Heart right ventricle (tissue), 16 donors: ENCODE results near the gene GIMAP5. TPM values are rescaled to one million over a fixed set of nuclear protein-coding genes. Genes with fewer than 3 reads are reported as not detected.

Experiments used
- ATAC-seq, 8 donors: fragments of 200-7000 bp; cut with Tn5 transposase; one replicate each; pipeline ENCODE4 v1.9.1; 2020; ENCODE audit warnings: mild to moderate bottlenecking in 8 of 8, moderate library complexity in 8 of 8, moderate number of reproducible peaks in 1 of 8
- DNase-seq, 2 donors: peaks; one replicate each; pipeline ENCODE4 v3.0.0-alpha.2; 2020
- H3K27ac ChIP-seq, 10 donors: fragments of 200-600 bp; sonication (generic) in 2 of 10; one replicate each; pipeline versions ENCODE4 v1.5.0 to v1.8.0; 2020 to 2022; ENCODE audit warnings: mild to moderate bottlenecking in 3 of 10
- H3K27me3 ChIP-seq, 7 donors: fragments of 200-600 bp; one replicate each; pipeline ENCODE4 v1.8.0; 2021 to 2022; ENCODE audit warnings: mild to moderate bottlenecking in 2 of 7
- H3K36me3 ChIP-seq, 9 donors: fragments of 200-600 bp; sonication (generic) in 1 of 9; one replicate each; pipeline versions ENCODE4 v1.5.0 to v1.8.0; 2020 to 2022; ENCODE audit warnings: mild to moderate bottlenecking in 2 of 9
- H3K4me1 ChIP-seq, 9 donors: fragments of 200-600 bp; sonication (generic) in 1 of 9; one replicate each; pipeline versions ENCODE4 v1.5.0 to v1.8.0; 2020 to 2022; ENCODE audit warnings: mild to moderate bottlenecking in 4 of 9
- H3K4me3 ChIP-seq, 10 donors: fragments of 200-600 bp; sonication (generic) in 2 of 10; one replicate each; pipeline versions ENCODE4 v1.5.0 to v1.8.0; 2020 to 2022; ENCODE audit warnings: mild to moderate bottlenecking in 7 of 10, moderate library complexity in 2 of 10
- H3K9me3 ChIP-seq, 11 donors: fragments of 200-600 bp in 10 of 11; sonication (generic) in 2 of 11; one replicate each; pipeline versions ENCODE4 v1.5.0 to v1.8.0; 2013 to 2022; ENCODE audit warnings: mild to moderate bottlenecking in 2 of 11, control low read depth in 1 of 11, moderate library complexity in 1 of 11
- WGBS, 2 donors: extraction: QIAGEN DNeasy Blood & Tissue Kit; methylation state at CpG; one replicate each; pipeline ENCODE4 v1.1.7; 2013; ENCODE audit warnings: inconsistent platforms in 1 of 2; 5-methylcytosine and 5-hydroxymethylcytosine counted together
- intact Hi-C, 10 donors: fragments of 100-400 bp; cut with DNase I; formaldehyde crosslinking; loops; one replicate each; pipeline versions ENCODE4 v1.11.1 to v1.14.2; 2022
- polyA plus RNA-seq, 2 donors: library from polyadenylated mRNA; stranded (reverse); fragments of 200-250 nt; gene quantifications; one replicate each; pipeline ENCODE4 v1.2.3, GENCODE V29; 2013
- total RNA-seq, 10 donors: library from RNA; stranded (reverse); fragmentation: NEBNext Ultra II Directional in 3 of 10; extraction: Animal tissue kit (Norgen Biotek cat#: 25700) in 3 of 10; gene quantifications; one replicate each; pipeline versions ENCODE4 v1.2.1 to v1.2.4, GENCODE V29; 2021 to 2023
- TF ChIP-seq, protein P1 (sequence below), 9 donors: fragments of 200-600 bp; sonication (generic) in 2 of 9; IDR thresholded peaks; one replicate each; pipeline versions ENCODE4 v1.5.0 to v1.8.0; 2021 to 2022; ENCODE audit warnings: antibody characterized with exemption in 9 of 9, mild to moderate bottlenecking in 5 of 9, moderate library complexity in 1 of 9
- donor health status: Arrhythmogenic right ventricular cardiomyopathy.
- donor health status: ischemic (EF 13 %, LVEDD 7.1; RV severe dilation, severe dysfunction).
- donor health status: healthy with polysubstance abuse.
- donor health status: DM: no; HTN: yes; CAD: no.
- donor health status: DM: no; HTN: no; CAD: no.
- donor health status: ischemic (EF 25% LVEDD 6.9; RV normal size, moderate dysfunction).
- donor health status: ischemic (EF 25% LVEDD 5.7; RV mildly dilated, moderate dysfunction).
- donor health status: healthy.
- donor health status: DM: yes; HTN: yes; CAD: no.
- donor health status: Ischemic cardiomyopathy.
- donor health status: ischemic (EF 35%, LVEDD 5.7; RV mildly dilated, moderate dysfunction).
- donor health status: nonischemic (EF 11% LVEDD 7.7; RV severe dilation, severe dysfunction).
- donor health status: DM: yes; HTN: yes; CAD: no.
- donor health status: PGD.
- donor health status: ischemic (EF 29% LVEDD 5.4; RV normal size, mild dysfunction).
- donor health status: nonischemic (EF 23%, LVEDD 6.1; RV moderate dilation, normal function).

GIMAP5 gene
- total and polyA plus RNA-seq, 12 donors = 6.5 to 35.0 (median 14.1) TPM

- intact Hi-C loops = no loop called here
- H3K9me3 ChIP-seq = peaks cover 0 to 32% (median 10%) of the 10 kb centered on the region in 11 donors
- no peaks in the 10 kb centered on the region for H3K27me3 ChIP-seq
- peaks cover 0 to 12% (median 0%) of the 10 kb centered on the region in 9 donors for H3K36me3 ChIP-seq
- H3K4me1 ChIP-seq = peaks cover 0 to 6% (median 2%) of the 10 kb centered on the region in 9 donors
- TF ChIP-seq, protein P1, sequence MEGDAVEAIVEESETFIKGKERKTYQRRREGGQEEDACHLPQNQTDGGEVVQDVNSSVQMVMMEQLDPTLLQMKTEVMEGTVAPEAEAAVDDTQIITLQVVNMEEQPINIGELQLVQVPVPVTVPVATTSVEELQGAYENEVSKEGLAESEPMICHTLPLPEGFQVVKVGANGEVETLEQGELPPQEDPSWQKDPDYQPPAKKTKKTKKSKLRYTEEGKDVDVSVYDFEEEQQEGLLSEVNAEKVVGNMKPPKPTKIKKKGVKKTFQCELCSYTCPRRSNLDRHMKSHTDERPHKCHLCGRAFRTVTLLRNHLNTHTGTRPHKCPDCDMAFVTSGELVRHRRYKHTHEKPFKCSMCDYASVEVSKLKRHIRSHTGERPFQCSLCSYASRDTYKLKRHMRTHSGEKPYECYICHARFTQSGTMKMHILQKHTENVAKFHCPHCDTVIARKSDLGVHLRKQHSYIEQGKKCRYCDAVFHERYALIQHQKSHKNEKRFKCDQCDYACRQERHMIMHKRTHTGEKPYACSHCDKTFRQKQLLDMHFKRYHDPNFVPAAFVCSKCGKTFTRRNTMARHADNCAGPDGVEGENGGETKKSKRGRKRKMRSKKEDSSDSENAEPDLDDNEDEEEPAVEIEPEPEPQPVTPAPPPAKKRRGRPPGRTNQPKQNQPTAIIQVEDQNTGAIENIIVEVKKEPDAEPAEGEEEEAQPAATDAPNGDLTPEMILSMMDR (IDR thresholded peaks at IDR 0.05) = no peak
- DNase-seq = no peak
- no peak overlapping the region for H3K27ac ChIP-seq
- H3K4me3 ChIP-seq = no peak overlapping the region
- no peak for ATAC-seq
These were observed 8.6 kb upstream of the GIMAP5 start for GRCh38 chr7:150728609-150729008.

- Histone ChIP-seq H3K36me3 (no peaks in the 10 kb centered on the region), H3K27me3 (no peaks in the 10 kb centered on the region), H3K9me3 (peaks cover 0 to 21% (median 10%) of the 10 kb centered on the region in 11 donors), H3K27ac (peak overlapping the region in 1 of 10 donors; percentile 21), H3K4me3 (no peak overlapping the region), H3K4me1 (peaks cover 0 to 11% (median 7%) of the 10 kb centered on the region in 9 donors)
- DNase-seq (no peak), ATAC-seq (no peak)
- TF ChIP-seq, protein P1 (IDR thresholded peaks at IDR 0.05) = no peak
- intact Hi-C loops = loop anchor here in 1 of 10 donors (10.0 kb wide), 1 partner anchor 47 kb away; the partner anchor contains the start of gene GIMAP2
- 75 to 85% methylated on average over 1 of the region's 1 CpG for WGBS, 2 donors
These were observed 5.3 kb upstream of the GIMAP5 start for GRCh38 chr7:150731916-150732315.

DNA sequence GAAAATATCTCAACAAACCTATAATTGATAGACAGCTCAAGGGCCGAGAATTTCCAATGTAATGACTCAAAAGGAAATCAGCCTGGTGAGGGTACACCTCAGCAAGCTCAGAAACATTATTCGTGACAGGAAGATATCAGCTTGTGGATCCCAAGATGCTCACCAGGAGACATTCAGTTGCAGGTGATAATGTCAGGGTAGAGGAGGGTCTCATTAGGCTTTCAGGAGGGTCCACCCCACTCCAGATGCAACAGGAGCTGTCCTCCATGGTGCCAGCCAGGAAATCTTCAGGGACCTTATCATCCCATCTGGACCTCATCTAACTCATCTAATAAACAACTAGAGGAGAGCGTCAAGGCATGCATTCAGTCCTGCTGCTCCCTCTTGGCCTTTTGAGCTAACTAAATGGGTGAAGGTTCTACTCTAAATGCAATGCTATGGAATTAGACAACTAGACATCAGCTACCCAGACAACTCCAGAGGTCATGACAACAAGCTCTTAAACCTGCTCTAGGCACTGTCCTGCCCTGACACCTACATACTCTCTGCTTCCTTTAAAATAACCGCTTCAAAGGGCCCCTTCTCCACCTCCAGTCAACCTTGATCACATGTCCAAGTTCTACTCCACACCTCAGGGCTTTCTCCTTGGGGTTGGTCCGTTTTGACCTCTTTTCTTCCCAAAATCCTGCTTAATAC lies 4.3 kb upstream of the GIMAP5 start:
- peaks cover 0 to 14% (median 9%) of the 10 kb centered on the region in 11 donors for H3K9me3 ChIP-seq
- no peak for DNase-seq
- no peak overlapping the region for H3K27ac ChIP-seq
- no peaks in the 10 kb centered on the region for H3K36me3 ChIP-seq
- no peak for ATAC-seq
- WGBS, 2 donors = 83 to 87% methylated on average over 5 of the region's 5 CpGs
- intact Hi-C loops = loop anchor here in 1 of 10 donors (10.0 kb wide), 1 partner anchor 48 kb away; the partner anchor contains the start of gene GIMAP2
- no peaks in the 10 kb centered on the region for H3K27me3 ChIP-seq
- peaks cover 0 to 12% (median 9%) of the 10 kb centered on the region in 9 donors for H3K4me1 ChIP-seq
- H3K4me3 ChIP-seq = no peak overlapping the region
- TF ChIP-seq, protein P1 (IDR thresholded peaks at IDR 0.05) = no peak

GRCh38 chr7:150733482-150734095 lies 3.6 kb upstream of the GIMAP5 start:
- H3K27me3 ChIP-seq = no peaks in the 10 kb centered on the region
- intact Hi-C loops = loop anchor here in 1 of 10 donors (10.0 kb wide), 1 partner anchor 49 kb away; the partner anchor contains the start of gene GIMAP2
- no peak for ATAC-seq

More at GRCh38 chr7:150733482-150734095, 3.6 kb upstream of the GIMAP5 start:
- Histone ChIP-seq H3K9me3 (peaks cover 0 to 7% (median 2%) of the 10 kb centered on the region in 11 donors), H3K4me3 (no peak overlapping the region), H3K27ac (no peak overlapping the region), H3K36me3 (no peaks in the 10 kb centered on the region), H3K4me1 (peaks cover 0 to 12% (median 9%) of the 10 kb centered on the region in 9 donors)
- 90 to 94% methylated on average over 5 of the region's 5 CpGs for WGBS, 2 donors
- no peak for DNase-seq
- TF ChIP-seq, protein P1 (IDR thresholded peaks at IDR 0.05) = no peak
